ENCODE results near the gene PDZD7.

GRCh38 chr10:100993986-100994708 lies 36.8 kb downstream of the PDZD7 start:
- TF ChIP-seq CTCF (conservative IDR thresholded peaks at IDR 0.05) (peak; percentile 61), ZFX (IDR thresholded peaks at IDR 0.05) (no peak)
